Hippocampal formation (tissue), 2 donors: ENCODE results near the gene SYNGR3.

ENCODE experiments used
- DNase-seq, 2 donors: peaks; one replicate each; lab custom pipeline; 2025; lab: John Stamatoyannopoulos, UW

Gene SYNGR3

DNA sequence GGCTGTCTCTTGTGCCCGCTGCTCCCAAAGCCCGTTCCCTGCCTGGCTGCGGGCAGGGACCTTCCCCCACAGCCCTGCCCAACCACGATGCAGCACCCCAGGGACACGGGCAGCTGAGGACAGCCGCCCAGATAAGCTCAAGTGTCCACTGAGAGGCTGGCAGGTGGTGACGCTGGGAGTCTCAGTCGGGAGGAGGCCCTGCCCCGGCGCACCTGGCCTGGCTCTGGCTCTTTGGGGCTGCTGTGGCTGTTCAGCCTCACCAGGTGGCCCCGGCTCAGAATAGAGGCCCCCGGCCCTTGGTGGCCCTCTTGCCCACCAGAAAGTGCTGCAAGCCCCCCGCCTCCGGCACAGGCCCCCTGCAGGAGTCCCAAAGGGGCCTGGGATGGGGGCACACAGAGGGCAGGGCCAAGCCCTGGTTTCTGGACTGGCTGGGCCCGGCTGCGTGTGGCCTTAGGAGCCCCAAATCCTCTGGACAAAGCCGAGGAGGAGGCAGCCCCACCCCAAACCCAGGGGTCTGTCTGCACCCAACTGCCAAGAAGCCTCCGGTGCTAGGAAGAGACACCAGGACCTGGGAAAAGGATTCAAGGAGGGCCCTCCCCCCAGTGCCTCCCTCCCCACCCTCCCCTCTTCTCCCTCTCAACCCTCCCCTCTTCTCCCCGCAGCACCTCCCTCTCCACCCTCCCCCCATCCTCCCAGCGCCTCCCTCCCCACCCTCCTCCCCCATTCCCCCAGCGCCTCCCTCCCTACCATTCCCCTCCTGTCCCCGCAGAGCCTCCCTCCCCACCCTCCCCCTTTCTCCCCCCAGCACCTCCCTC lies 52.6 kb downstream of the SYNGR3 start:
- DNase-seq = no peak

DNA sequence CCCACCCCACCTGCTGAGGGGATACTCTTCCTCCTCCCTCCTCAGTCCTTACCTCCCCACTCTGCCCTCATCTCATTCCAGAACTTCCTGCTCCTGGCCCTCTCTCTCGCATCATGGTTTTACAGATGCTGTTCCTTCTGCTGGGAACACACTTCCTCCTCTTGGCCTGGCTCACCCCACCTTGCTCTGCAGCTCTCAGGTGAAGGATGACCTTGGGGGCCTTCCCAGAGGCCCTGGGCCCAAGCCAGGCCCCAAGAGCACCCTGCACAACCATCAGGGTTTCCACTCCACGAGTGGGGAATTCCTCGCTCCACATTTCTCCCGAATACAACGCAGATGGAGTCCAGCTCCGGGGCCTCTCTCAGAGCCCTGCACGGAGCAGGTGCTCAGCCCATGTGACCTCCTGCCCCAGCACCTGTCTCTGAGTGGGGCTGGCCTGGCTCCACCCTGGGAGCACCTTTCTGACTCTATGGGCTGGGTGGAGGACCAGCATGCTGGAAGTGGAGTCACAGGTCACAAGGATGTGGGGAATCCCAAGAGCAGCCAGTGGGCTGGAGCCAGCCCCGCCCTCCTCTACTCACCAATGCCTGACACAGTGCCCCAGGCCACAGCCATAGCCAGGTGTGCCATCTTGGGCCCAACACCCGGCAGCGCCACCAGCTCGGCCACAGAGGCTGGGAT lies 53.4 kb downstream of the SYNGR3 start:
- no peak for DNase-seq
